HG03469 (cell line): ENCODE measurements around the gene FAM222A.

Experiments
- ATAC-seq: cut with Tn5 transposase; IDR thresholded peaks from one replicate; pipeline ENCODE4 v1.9.1; 2021; ENCODE audit warnings: mild to moderate bottlenecking, moderate library complexity, moderate number of reproducible peaks; ENCODE audit not compliant: unreplicated experiment

Gene FAM222A

DNA sequence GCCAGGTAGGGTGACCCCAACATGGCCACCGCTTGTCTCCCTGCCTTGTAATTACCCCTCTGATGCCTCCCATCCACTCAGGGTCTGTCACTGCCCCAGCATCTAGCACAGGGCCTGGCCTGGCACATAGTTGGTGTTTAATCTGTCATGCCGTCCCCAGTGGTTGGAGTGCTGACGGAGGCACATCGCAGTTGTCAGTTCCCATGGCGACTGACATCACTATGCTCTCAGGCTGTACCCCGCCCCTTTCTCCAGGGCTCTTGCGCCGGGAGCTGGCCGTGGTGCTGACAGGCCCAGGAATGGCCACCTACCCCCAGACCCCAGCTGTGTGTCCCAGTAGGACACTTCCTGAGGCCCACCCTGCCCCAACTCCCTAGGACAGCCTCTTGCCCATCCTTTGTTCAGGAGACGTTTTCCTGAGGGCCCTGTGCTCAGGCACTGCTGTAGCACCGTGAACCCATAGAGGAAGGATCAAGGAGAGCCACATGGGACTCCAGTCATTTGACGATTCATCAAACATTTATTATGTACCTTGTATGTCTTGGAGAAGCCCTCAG lies 23.0 kb downstream of the FAM222A start:
- ATAC-seq, result no peak

DNA sequence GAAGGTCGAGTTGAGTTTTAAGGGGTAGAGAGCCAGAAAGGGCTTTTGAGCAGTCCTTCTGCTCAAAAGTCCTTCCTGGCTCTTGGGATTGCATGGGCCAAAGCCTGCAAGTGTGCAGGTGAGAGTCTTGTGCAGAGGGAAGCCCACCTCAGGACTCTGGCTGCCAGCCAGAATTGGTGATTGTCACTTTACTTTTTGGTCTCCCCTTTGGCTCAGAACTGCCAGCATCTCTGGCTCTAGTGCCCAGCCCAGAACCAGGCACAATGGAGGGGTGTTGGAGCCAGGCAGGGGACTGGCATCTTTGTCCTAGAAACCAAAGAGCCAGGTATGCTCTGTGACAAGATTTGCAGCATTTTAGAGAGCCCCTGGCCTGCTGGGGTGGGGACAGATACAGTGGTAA lies 23.5 kb downstream of the FAM222A start:
- no peak for ATAC-seq

DNA sequence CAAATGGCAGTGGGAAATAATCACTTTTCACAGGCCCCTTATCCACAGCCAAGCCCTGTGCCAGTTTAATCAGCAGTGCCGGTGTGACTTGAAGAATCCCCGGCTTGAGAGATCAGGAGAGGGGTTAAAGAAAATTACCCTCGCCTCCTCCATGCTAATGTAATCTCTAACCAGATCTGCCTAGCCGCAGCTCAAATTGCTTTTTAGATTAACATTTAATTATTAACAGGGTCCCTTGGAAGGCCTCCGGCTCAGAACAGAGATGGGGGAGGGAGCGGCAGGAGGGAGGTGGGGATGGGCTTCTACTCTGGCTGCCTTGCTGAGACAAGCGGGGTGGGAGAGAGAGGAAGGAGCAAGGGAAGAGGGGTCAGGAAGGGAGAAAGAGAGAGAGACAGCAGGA lies 24.0 kb downstream of the FAM222A start:
- ATAC-seq, result no peak

DNA sequence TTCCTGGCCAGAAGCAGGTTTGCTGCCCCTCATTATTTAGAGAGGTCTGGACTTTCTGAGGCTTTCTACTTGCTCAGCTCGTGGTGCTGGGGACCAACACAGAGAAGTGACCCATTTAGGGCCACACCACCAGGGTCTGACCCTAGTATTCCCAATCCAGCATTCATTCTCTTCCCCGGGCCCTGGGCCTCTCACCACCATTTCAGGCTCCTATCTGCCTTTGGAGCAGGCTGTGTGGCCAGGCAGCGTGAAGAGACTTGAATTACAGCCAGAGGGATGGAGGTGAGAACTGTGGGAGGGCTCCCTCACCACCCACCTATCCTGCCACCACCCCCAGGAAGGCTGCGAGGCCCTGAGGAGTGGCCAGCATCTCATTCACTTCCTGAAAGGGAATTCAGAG lies 24.6 kb downstream of the FAM222A start:
- ATAC-seq, result no peak

DNA sequence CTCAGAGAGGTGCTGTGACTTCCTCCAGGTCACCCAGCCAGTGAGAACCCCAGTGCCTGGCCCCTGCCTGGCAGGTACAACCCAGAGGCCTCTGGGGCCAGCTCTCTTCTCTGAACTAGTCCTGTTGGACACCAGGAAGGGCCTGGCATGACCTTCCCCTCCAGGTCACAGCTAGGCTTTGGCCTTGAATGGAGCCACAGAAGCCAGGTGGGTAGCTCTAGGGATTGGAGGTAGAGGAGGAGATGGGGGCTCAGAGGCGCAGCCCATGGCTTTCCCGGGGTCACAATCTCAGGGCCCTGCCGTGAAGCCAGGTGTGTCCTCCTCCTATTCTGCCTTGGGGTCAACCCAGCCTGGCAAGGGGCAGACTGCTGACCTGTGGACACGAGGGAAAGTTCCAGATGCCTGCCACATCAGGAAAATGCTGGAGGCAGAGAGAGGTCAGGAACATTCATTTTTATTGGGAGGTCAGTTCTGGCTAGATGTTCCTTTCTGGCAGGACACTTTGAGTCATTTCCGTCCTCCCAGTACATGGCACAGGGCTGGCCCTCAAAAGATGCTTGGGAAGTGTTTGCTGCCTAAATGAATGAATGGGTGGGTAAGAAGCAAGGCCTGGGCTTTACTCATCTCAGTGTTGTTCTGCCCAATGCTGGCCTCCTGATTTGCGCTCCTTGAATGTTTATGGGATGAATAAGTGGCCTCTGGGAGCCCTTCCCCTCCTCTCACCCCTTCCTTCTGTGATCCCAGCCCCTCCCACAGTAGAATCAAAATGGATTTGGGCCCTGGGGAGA lies 25.4 kb downstream of the FAM222A start:
- no peak for ATAC-seq

DNA sequence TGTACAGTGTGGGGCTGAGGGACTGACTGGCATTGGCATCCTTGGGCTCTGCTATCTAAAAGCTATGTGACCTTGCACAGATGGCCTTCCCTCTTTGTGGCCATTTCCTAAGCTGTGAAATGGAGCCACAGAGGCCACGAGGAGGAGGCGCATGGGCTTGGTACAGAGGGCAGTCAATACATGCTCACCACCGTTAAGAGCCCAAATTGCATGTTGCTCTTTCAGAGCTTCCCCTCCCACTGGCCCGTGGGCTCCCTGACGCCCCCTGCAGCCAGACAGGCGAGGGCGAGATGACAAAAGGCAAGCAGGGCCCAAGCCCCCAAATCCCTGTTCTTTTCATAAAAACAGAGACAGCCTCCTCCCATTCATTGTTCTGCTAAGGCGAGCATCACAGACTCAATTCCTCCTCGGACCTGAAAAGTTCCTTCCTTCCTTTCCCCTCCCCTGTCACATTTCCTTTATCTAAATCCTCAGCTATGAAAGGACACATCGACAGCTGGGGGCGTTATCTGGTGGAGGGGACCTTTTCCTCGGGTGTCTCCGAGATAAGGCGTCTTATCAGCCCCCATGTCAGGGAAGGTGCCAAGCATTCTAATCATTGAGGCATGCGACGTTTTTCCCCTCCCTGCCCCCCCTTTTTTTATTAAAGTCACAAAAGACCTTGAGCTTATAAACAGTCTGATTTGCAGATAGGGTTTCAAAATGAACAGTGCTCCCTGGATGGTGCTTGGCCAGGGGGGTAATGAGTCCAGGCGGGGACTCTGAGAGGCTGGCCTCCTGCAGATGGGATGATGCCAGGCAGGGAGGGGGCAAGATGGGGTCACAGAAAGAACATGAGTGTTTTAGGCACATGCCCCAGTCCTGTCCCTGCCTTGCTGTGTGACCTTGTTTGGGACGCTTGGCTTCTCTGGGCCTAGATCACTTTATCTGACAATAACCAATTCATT lies 26.4 kb downstream of the FAM222A start:
- ATAC-seq, result no peak

DNA sequence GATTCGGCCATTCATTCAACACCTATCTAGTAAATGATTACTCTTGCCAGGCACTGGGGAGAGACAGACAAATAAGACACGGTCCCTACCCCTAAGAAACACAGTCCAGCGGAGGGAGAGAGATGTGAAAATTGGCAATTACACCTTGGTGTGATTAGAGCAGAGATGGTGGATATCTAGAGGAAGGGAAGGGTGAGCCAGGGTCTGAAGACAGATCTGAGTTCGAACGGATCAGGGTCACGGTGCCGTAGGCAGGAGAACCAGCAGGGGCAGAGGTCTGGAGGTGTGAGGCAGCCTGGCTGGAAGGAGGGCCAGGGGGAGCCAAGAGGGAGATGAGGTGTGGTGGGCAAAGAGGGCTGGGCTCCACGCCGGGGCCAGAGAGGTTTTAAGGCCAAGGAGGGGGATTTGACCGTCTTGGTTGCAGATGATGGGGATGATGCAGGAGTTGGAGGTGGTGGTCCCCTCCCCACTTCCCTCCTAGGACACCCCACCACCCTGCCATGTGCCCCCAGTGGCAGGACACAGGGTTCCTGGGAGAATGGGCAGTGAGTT lies 27.1 kb downstream of the FAM222A start:
- no peak for ATAC-seq

DNA sequence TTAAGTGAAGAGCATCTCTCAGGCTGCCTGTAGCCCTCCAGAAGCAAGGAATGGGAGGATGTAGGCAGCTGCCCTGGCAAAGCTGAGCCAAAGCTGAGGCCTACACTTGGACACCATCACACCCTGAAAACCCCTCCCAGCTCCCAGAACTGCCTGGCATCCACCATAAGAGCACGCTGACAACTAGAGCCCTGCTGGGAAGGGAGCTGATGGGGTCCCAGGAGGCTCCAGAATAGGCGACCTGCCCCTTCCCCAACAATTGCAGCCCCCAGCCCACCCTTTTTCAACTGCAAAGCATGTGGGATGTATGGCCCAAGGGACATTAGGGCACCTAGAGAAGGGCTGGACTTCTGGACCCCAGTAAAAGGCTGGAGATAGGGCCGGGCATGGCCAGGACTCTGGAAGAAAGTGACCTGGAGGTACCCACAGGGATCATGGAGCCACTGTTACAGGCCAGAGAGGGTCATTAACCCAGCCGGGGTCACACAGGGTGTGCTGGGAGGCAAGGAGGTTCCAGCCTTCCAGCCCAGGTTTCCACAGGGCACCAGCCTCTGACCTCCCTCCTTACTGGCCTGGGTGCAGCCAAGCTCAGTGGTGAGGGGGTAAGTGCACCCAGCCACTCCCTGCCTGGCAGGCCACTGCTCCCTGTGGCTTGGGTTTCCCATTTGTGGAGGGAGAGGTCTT lies 27.8 kb downstream of the FAM222A start:
- ATAC-seq, result no peak

DNA sequence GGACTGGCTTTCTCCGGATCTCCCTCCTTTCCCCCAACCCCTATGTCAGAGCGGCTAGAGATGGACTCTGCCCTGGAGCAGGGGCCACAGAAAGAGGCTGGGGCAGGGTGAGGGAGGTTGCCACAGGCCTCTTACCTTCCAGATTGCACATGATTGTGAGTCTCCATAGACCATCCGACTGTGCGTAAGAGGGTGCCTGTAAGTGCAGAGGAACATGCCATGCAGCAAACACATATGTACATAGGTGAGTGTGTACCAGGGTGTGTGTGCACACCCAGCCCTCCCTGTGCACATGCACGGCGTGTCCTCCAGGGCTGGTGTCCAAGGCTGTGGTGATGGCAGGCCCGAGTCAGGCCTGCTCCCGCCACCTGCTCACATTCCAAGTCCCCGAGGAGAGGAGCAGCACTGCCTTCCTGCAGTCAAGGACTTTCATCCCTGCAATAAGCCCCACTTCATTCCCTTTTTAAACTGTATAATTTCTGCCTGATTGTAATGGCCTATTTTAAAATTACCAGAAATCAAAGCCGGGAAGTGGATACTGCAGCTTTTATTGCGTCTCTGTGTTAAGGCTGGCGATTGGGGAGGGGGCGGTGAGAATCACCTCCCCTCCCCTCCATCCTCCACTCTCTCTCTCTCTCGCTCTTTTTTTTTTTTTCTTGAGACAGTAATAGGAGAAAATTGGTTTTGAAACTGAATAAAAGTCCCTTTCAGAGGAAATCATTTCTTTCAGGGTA lies 28.5 kb downstream of the FAM222A start:
- no peak for ATAC-seq

DNA sequence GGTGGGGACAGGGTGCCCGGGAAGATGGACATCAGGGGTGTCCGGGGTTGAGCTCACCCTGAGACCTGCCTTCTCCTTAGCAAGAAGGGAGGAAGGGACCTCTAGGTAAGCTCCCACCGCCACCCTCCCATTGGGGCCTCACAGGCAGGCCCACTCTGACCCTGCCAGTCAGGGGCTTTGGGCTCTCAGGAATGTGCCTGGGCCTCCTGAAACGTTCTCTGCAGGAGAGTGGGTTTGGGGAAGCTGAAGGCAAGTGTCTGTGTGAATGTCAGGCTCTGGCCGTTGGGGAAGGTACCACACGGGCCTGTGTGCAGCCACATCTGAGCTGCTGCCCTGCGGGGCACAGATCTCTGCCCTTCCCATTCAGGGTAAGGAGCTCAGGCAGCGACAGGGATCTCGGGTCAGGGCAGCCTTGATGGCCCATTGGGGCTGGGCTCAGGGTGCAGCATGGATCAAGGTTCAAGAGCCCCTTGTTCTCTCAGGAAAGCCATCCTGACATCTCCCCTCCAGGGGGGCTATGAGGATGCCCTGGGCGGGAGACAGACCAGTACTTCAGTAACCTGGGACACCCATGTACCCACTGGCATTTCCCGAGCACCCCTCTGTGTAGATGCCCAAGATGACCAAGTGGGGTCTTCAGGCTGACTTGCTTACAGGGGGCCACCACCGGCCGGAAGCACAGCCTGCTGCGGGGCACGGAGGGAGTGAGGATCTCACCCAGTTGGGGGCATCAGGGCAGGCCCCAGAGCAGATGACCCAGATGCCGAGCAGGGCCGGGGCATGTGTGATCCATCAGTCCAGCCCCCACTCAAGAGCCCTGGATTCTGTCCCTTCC lies 29.7 kb downstream of the FAM222A start:
- ATAC-seq, result no peak

DNA sequence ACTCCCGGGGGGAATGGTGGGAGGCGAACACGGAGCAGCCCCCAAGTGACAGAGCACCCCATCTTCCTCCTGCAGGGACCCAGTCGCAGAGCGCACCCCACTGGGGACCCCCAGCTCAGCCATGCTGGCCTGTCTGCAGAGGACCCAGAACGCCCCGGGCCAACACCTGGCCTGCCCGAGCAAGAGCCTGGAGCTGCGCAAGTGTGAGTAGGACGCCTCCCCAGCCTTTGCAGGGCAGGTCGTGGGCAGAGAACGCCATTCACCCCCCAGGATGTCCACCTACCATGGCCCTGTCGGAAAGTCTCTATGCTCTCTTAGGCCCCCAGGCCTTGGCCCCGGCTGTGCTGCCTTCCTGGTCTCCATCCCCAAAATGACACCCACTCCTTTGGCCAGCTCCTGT lies 30.4 kb downstream of the FAM222A start:
- ATAC-seq, result no peak

DNA sequence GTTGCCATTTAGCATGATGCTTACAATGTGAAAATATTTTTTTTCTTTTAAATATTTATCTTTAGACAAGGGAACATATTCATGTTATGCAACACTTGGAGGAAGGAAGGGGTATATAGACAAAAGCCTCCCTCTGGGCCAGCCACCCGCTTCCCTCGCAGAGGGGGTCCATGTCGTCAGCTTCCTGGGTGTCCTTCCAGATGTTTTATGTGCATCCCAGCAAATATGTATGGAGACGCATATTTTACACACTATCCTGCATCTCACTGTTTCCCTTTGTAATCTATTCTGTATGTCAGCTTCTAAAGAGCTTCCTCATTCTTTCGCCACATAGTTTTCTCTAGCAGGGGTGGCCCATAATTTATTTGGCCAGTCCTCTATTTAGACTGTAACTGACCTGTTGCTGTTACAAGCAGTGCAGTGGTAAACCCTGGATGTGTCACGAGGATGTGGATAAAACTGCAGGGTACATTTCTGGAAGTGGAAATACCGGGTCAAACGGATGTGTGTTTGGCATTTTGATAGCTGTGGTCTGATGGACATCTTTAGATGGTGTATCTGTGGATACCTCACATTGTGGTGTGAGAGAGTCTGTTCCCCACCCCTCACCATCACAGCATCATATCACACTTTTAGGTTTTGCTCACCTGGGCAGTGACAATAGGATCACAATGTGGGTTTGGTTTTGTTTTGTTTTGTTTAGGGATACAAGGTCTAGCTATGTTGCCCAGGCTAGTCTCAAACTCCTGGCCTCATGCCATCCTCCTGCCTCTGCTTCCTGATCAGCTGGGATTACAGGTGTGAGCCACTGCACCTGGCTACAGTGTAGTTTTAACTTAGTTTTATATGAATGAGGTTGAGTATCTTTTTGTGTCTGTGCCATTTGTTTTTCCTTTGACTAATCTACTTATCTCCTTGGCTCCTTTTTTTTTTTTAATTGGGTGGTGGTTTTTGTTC lies 31.6 kb downstream of the FAM222A start:
- no peak for ATAC-seq

DNA sequence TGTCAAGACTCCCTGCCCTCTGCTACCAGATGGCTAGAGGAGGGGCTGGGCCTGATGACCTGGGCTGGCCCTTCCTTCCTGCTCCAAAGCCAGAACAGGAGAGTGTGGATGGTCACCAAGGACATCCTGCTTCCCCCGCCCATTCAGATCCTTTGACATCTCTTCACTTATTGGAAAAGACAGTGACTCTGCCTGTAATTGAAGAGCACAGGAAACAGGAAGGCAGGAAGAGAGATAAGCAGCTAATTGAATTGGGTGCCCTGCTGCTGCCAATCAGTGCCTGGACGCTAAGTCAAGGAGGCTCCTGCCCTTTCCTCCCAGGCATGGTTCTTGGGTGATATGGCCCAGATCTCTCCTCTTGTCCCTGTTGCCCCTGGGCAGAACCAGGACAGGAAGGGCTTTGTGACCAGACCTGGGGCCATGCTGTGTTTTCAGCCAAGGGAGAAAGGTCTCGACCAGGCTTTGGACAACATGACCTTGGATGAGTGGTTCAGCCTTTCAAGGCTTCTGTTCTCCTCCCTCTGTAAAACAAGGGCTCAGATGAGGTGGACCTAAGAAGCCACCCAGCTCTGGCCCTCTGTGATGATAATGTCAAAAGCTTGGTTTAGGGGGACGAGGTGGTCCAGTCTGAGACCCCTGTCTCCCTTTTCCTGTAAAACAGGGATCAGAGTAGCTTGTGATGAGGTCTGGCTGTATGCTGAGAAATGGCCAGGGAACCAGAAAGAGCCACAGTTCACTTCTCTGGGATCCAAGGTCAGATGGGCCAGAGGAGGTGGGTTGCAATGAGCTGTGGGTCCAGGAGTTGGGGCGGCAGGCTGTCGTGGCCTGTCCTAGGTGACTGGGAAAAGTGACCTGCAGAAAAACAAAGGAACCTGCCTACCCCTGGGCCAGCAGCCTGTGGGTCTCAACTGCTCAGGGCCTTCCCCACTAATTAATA lies 38.8 kb downstream of the FAM222A start:
- no peak for ATAC-seq

DNA sequence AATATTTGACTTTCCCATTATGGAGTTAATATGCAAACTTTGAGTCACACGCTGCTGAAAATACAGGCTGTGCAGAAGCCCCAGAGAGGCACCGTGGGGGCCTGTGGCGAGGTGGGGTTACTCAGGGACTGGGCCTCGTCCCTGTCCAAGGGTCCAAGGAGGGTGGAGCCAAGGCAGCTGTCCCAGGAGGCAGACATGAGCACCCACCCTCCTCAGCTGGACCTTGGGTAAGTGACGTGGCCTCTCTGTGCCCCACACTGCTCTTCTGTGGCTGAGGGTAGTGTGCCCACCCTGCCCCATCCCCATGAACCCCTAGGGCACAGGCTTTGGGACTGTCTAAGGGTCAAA lies 39.4 kb downstream of the FAM222A start:
- ATAC-seq, result no peak

DNA sequence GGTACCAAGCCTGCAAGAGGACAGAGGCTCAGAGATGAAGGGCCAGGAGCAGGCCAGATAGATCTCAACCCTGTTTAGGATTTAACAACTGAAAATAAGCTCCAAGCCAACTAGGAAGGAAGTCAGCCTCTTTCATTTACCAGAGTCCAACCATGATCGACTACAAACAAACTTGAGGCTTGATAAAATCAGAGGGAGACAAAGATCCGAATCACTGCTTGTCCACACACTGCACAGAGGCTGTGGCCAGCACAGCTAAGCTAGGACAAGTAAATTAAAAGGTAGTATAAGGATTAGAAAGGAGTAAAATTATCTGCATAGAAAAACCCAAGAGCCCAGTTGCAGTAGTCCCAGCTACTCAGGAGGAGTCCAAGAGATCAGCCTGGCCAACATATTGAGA lies 40.3 kb downstream of the FAM222A start:
- ATAC-seq, result no peak

DNA sequence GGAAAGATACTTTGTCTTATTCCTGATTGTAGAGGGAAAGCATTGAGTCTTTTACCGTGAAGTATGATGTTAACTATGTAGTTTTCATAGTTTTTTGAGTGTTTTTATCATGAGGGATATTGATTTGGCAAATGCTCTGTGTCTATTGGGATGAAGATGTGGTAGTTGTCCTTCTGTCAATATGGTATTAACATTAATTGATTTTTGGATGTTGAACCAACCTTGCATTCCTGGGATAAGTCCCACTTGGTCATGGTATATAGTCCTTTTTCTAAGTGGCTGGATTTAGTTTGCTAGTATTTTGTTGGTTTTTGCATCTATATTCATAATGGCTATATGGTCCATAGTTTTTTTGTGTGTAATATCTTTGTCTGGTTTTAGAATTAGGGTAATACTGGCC lies 42.8 kb downstream of the FAM222A start:
- ATAC-seq, result no peak

DNA sequence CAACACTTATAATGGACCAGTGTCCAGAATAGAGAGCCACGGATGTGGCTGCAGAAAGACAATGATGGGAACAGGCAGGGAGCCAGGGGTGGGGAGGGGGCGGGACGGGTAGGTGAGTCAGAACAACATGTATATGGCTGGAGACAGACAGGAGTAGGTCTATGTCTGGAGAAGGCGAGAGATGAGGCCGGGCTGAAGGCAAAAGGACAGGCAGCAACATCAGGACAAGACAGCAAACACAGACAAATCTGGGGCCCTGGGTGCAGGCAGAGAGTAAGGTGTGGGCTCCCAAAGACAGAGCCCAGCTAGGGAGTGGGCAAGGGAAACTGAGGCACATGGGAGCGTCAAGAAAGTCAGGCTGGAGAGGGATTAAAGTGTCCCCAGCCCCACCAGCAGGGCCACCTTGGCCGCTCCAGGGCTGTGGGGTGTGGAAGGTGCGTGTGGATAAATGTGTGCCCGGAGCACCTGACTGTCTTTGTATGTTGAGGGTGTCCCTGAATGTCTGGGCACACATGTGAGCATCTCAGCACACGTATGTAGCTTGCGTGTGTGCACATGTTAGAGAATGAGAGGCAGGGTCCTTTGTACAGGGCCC lies 44.1 kb downstream of the FAM222A start:
- no peak for ATAC-seq
